Stimulated activated CD4-positive, alpha-beta T cell treated with anti-CD3 and anti-CD28 coated beads, Interleukin-2, amount 100 ng/mL, for 4 hours (primary cell): ENCODE measurements around the gene ZDHHC24.

Experiments used
- DNase-seq: peaks from one replicate; pipeline ENCODE4 v3.0.0-alpha.2; 2020; ENCODE audit warnings: low read depth

Gene ZDHHC24

DNA sequence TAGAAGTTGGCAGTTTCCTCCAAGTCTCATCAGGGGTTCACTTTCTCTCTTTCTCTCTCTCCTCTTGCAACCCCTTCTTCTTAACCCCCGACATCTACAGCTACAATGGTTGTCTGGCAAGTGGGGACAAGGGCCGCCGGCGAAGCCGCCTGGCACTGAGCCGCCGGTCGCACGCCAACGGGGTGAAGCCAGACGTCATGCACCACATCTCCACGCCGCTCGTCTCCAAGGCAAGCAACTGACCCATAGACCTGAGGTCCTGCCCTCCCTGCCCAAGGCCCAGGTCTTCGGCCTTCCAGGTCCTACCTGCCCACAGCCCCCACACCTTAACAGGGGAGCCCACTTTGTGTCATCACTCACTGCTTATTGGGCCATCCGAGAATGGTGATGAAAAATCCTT, 74.7 kb downstream of the ZDHHC24 start:
- no peak for DNase-seq
